Esophagus muscularis mucosa (tissue), 4 donors: ENCODE measurements around the gene OSBPL3.

ENCODE experiments used
- CTCF ChIP-seq, 3 experiments: fragments of 200-600 bp in 2 of 3; fragments of 450-650 bp in 1 of 3; sonication (generic) in 2 of 3; IDR thresholded peaks; one replicate each; pipeline ENCODE4 v1.5.1; 2017 to 2019; ENCODE audit warnings: antibody characterized with exemption in 3 of 3, mild to moderate bottlenecking in 2 of 3, moderate library complexity in 1 of 3
- EP300 ChIP-seq: sonication (generic); formaldehyde crosslinking; IDR thresholded peaks from one replicate; pipeline ENCODE4 v1.6.1; 2017; ENCODE audit warnings: antibody characterized with exemption
- POLR2A ChIP-seq: fragments of 450-650 bp; IDR thresholded peaks from one replicate; pipeline ENCODE4 v1.6.1; 2017; ENCODE audit warnings: antibody characterized with exemption, moderate library complexity, mild to moderate bottlenecking, low read depth
- POLR2AphosphoS5 ChIP-seq, 2 donors: sonication (generic); formaldehyde crosslinking; IDR thresholded peaks; one replicate each; pipeline ENCODE4 v1.6.1; 2017; ENCODE audit warnings: antibody characterized with exemption in 2 of 2

GRCh38 chr7:24903559-24903958 lies 76.4 kb downstream of the OSBPL3 start:
- no peak for TF ChIP-seq EP300
- no peak for TF ChIP-seq CTCF (IDR thresholded peaks at IDR 0.05)
- TF ChIP-seq POLR2A, result no peak
- TF ChIP-seq POLR2AphosphoS5 (IDR thresholded peaks at IDR 0.05), result no peak
